H1 (cell line): ENCODE data around the gene NXPE1. TPM values are rescaled to one million over a fixed set of nuclear protein-coding genes. Genes with fewer than 3 reads are reported as not detected.

ENCODE experiments used
- CTCF ChIA-PET: fragments of 300-600 bp; sonication (Branson Sonifier 250); formaldehyde crosslinking; loops from one replicate; lab custom pipeline; 2021; ENCODE audit not compliant: partially characterized antibody; lab: Charles Lee
- POLR2A ChIA-PET: fragments of 300-600 bp; sonication (Branson Sonifier 250); formaldehyde crosslinking; loops from one replicate; lab custom pipeline; 2021; ENCODE audit warnings: inconsistent platforms; ENCODE audit not compliant: partially characterized antibody; lab: Charles Lee
- DNase-seq, 2 experiments: peaks; one replicate each; pipeline versions ENCODE4 v3.0.0 to v3.0.0-alpha.2; 2010 to 2022; ENCODE audit warnings: low spot score in 2 of 2, low read depth in 1 of 2, mixed read lengths in 1 of 2
- FAIRE-seq: peaks from 2 replicates; lab custom pipeline; 2011; peaks lifted over from hg19 to GRCh38; lab: Jason Lieb, UNC
- H2AFZ ChIP-seq: 2 replicates; pipeline ENCODE4 v1.8.1; 2012; ENCODE audit warnings: low read length, inconsistent platforms
- H2AK5ac ChIP-seq: 2 replicates; pipeline ENCODE4 v1.6.1; 2013; ENCODE audit warnings: low read depth, low read length
- H2BK120ac ChIP-seq: replicated peaks from 2 replicates; pipeline ENCODE3; 2013; ENCODE audit warnings: low read depth, low read length, inconsistent platforms
- H2BK12ac ChIP-seq: 2 replicates; pipeline ENCODE4 v1.6.1; 2013; ENCODE audit warnings: low read depth, low read length
- H2BK15ac ChIP-seq: 2 replicates; pipeline ENCODE4 v1.6.1; 2013; ENCODE audit warnings: low read length
- H2BK20ac ChIP-seq: 2 replicates; pipeline ENCODE4 v1.6.1; 2013; ENCODE audit warnings: low read length
- H2BK5ac ChIP-seq: 2 replicates; pipeline ENCODE4 v1.6.1; 2013; ENCODE audit warnings: low read depth, low read length
- H3K14ac ChIP-seq: 2 replicates; pipeline ENCODE4 v1.6.1; 2013; ENCODE audit warnings: inconsistent platforms; ENCODE audit not compliant: insufficient read length
- H3K18ac ChIP-seq: 2 replicates; pipeline ENCODE4 v1.6.1; 2013; ENCODE audit warnings: low read length; ENCODE audit errors: extremely low read depth
- H3K23ac ChIP-seq: 2 replicates; pipeline ENCODE4 v1.6.1; 2013; ENCODE audit warnings: inconsistent platforms; ENCODE audit not compliant: insufficient read length
- H3K23me2 ChIP-seq: 2 replicates; pipeline ENCODE4 v1.6.1; 2013; ENCODE audit warnings: low read depth, low read length
- H3K27ac ChIP-seq: 2 replicates; pipeline ENCODE4 v1.6.1; 2011; ENCODE audit warnings: low read depth, low read length, inconsistent platforms
- H3K27me3 ChIP-seq, 4 experiments: replicated peaks in 1 of 4; 1 replicate in 1 of 4; 2 replicates in 3 of 4; pipeline versions ENCODE4 v1.6.1 to v1.8.1; 2011 to 2013; ENCODE audit warnings: low read length in 3 of 4, mild to moderate bottlenecking in 3 of 4, inconsistent platforms in 2 of 4, mixed read lengths in 2 of 4, moderate library complexity in 1 of 4; ENCODE audit not compliant: control insufficient read depth in 3 of 4, insufficient read depth in 3 of 4; ENCODE audit errors: extremely low read depth in 1 of 4
- H3K36me3 ChIP-seq, 4 experiments: 2 replicates each; pipeline versions ENCODE4 v1.6.1 to v1.8.1; 2011 to 2013; ENCODE audit warnings: mild to moderate bottlenecking in 4 of 4, low read length in 3 of 4, moderate library complexity in 2 of 4, control low read depth in 1 of 4, inconsistent platforms in 1 of 4; ENCODE audit not compliant: insufficient read depth in 4 of 4, control insufficient read depth in 2 of 4
- H3K4ac ChIP-seq: replicated peaks from 2 replicates; pipeline ENCODE3; 2013; ENCODE audit warnings: low read length, low read depth, mixed read lengths, inconsistent platforms; ENCODE audit not compliant: insufficient read length
- H3K4me1 ChIP-seq, 4 experiments: replicated peaks in 1 of 4; 1 replicate in 1 of 4; 2 replicates in 3 of 4; pipeline versions ENCODE4 v1.6.1 to v1.8.1; 2011 to 2013; ENCODE audit warnings: low read length in 3 of 4, inconsistent platforms in 2 of 4, mixed read lengths in 1 of 4; ENCODE audit not compliant: insufficient read depth in 4 of 4, control insufficient read depth in 3 of 4
- H3K4me2 ChIP-seq, 2 experiments: 2 replicates each; pipeline versions ENCODE4 v1.6.1 to v1.8.1; 2011 to 2013; ENCODE audit warnings: low read depth in 2 of 2, low read length in 2 of 2, control low read depth in 1 of 2, inconsistent platforms in 1 of 2, mild to moderate bottlenecking in 1 of 2; ENCODE audit not compliant: insufficient read depth in 1 of 2
- H3K4me3 ChIP-seq, 4 experiments: fragments of 200-600, 300-600 bp in 1 of 4; sonication (generic), shearing (Covaris generic), sonication (Bioruptor Twin) in 1 of 4; 2 replicates each; pipeline versions ENCODE4 v1.5.1 to v1.8.1; 2011 to 2016; ENCODE audit warnings: low read length in 4 of 4, low read depth in 3 of 4, control low read depth in 2 of 4, inconsistent platforms in 2 of 4, mild to moderate bottlenecking in 2 of 4, mixed read lengths in 1 of 4, moderate library complexity in 1 of 4; ENCODE audit not compliant: insufficient read depth in 2 of 4; ENCODE audit errors: extremely low read depth in 1 of 4
- H3K56ac ChIP-seq: replicated peaks from 2 replicates; pipeline ENCODE3; 2013; ENCODE audit warnings: low read depth, mild to moderate bottlenecking, mixed read lengths, low read length, inconsistent platforms; ENCODE audit not compliant: insufficient read length
- H3K79me1 ChIP-seq: 2 replicates; pipeline ENCODE4 v1.6.1; 2013; ENCODE audit warnings: low read depth, low read length, control low read depth
- H3K79me2 ChIP-seq, 2 experiments: 2 replicates each; pipeline versions ENCODE4 v1.6.1 to v1.8.1; 2012 to 2013; ENCODE audit warnings: low read length in 2 of 2, mild to moderate bottlenecking in 2 of 2, inconsistent platforms in 1 of 2; ENCODE audit not compliant: insufficient read depth in 2 of 2, control insufficient read depth in 1 of 2
- H3K9ac ChIP-seq, 4 experiments: replicated peaks in 1 of 4; 1 replicate in 1 of 4; 2 replicates in 3 of 4; pipeline versions ENCODE4 v1.6.1 to v1.8.1; 2011 to 2013; ENCODE audit warnings: low read depth in 3 of 4, low read length in 3 of 4, control low read depth in 2 of 4, mild to moderate bottlenecking in 2 of 4, moderate library complexity in 2 of 4, inconsistent platforms in 1 of 4; ENCODE audit errors: extremely low read depth in 1 of 4
- H3K9me3 ChIP-seq, 2 experiments: 2 replicates each; pipeline versions ENCODE4 v1.6.1 to v1.8.1; 2012 to 2013; ENCODE audit warnings: mild to moderate bottlenecking in 2 of 2, moderate library complexity in 2 of 2, control low read depth in 1 of 2, inconsistent platforms in 1 of 2, low read depth in 1 of 2, low read length in 1 of 2, mixed read lengths in 1 of 2; ENCODE audit not compliant: insufficient read depth in 2 of 2
- H4K20me1 ChIP-seq, 2 experiments: replicated peaks in 1 of 2; 2 replicates each; pipeline versions ENCODE3 to v1.8.1; 2011 to 2013; ENCODE audit warnings: inconsistent platforms in 2 of 2, low read length in 2 of 2, mild to moderate bottlenecking in 1 of 2; ENCODE audit not compliant: insufficient read depth in 2 of 2, control insufficient read depth in 1 of 2
- H4K5ac ChIP-seq: 2 replicates; pipeline ENCODE4 v1.6.1; 2013; ENCODE audit warnings: low read length, low read depth, mixed read lengths, inconsistent platforms; ENCODE audit not compliant: insufficient read length
- H4K8ac ChIP-seq: 2 replicates; pipeline ENCODE4 v1.8.0; 2013; ENCODE audit warnings: mild to moderate bottlenecking, moderate library complexity, low read length, inconsistent platforms; ENCODE audit not compliant: insufficient read depth; ENCODE audit errors: extremely low read depth
- H4K91ac ChIP-seq: replicated peaks from 2 replicates; pipeline ENCODE3; 2013; ENCODE audit warnings: low read length, mixed read lengths, inconsistent platforms; ENCODE audit not compliant: insufficient read length
- JUND ChIP-seq: IDR thresholded peaks from 2 replicates; pipeline ENCODE4 v1.6.1; 2011; ENCODE audit warnings: mild to moderate bottlenecking, improper control_type of control experiment, low read length
- RAD21 ChIP-seq, 2 experiments: IDR thresholded peaks in 1 of 2; conservative IDR thresholded peaks in 1 of 2; 2 replicates each; pipeline ENCODE4 v1.6.1; 2011; ENCODE audit warnings: low read depth in 2 of 2, low read length in 2 of 2, improper control_type of control experiment in 1 of 2, inconsistent platforms in 1 of 2, mild to moderate bottlenecking in 1 of 2, moderate library complexity in 1 of 2
- SIX5 ChIP-seq: IDR thresholded peaks from 2 replicates; pipeline ENCODE4 v1.6.1; 2011; ENCODE audit warnings: mild to moderate bottlenecking, low read depth, low read length
- SUZ12 ChIP-seq: fragments of 200-600 bp; sonication (generic); IDR thresholded peaks from 2 replicates; pipeline ENCODE4 v1.6.1; 2012; ENCODE audit warnings: mild to moderate bottlenecking, inconsistent platforms, low read length, moderate library complexity, mixed read lengths
- YY1 ChIP-seq: IDR thresholded peaks from 2 replicates; pipeline ENCODE4 v1.6.1; 2011; ENCODE audit warnings: low read depth, mild to moderate bottlenecking, low read length
- WGBS, 2 experiments: shearing (Covaris generic) in 1 of 2; methylation state at CpG; one replicate each; pipeline versions ENCODE4 v1.1.6 to v1.1.7; 2013 to 2015; ENCODE audit warnings: low lambda C conversion rate in 2 of 2, mixed read lengths in 2 of 2, inconsistent platforms in 1 of 2, low coverage in 1 of 2, missing lambda C conversion rate in 1 of 2; ENCODE audit not compliant: insufficient replicate concordance in 2 of 2, insufficient coverage in 1 of 2, insufficient read length in 1 of 2; ENCODE audit errors: extremely low coverage in 1 of 2, missing lambda C conversion rate in 1 of 2; 5-methylcytosine and 5-hydroxymethylcytosine counted together
- polyA plus RNA-seq, 7 experiments: library from polyadenylated mRNA; depleted of rRNA in 3 of 7; stranded (reverse) in 5 of 7; unstranded in 2 of 7; fragments of >200 nt in 5 of 7; fragments of 200-250 nt in 2 of 7; gene quantifications; 1 replicate in 5 of 7; 2 replicates in 1 of 7; 4 replicates in 1 of 7; pipeline versions ENCODE4 v1.2.1 to v1.2.3, GENCODE V29; 2011 to 2013; ENCODE audit warnings: missing spikeins in 2 of 7, mixed read lengths in 2 of 7
- total RNA-seq: library from RNA; stranded (reverse); fragmentation: NEBNext Ultra II Directional; extraction: Animal tissue kit (Norgen Biotek cat#: 25700); gene quantifications from 2 replicates; pipeline ENCODE4 v1.2.1, GENCODE V29; 2021
- TF ChIP-seq, protein P1 (sequence below), 3 experiments: IDR thresholded peaks; 1 replicate in 2 of 3; 2 replicates in 1 of 3; pipeline versions ENCODE4 v1.5.1 to v1.6.1; 2011; ENCODE audit warnings: low read length in 3 of 3, mild to moderate bottlenecking in 3 of 3, inconsistent platforms in 2 of 3, low read depth in 1 of 3, moderate library complexity in 1 of 3; ENCODE audit not compliant: insufficient read depth in 1 of 3; ENCODE audit errors: control extremely low read depth in 1 of 3

Gene NXPE1
- total and polyA plus RNA-seq, 2 of the 8 experiments (the other 6 are each of a cell fraction or from before 2014, with no cell fraction given), result not detected

DNA sequence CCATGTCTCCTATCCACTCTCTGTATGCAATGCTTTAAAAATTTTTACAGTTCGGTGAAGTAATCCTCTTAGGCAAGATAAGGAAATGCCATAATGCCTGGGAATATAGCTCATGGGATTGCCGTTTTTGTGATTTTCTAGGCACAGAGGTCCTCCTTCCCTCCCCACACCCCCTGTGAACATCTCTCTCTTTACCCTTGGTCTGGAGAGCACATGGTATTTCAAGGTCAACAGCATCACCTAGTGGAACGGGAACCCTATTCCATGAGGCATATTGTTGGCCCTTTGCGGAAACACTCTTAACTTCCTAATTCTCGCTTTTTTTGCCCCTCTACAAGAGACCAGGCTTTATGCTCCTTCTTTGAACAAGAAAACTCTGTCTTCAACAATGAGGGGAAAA lies 27.1 kb upstream of the NXPE1 start:
- Histone ChIP-seq H2BK15ac (no peak overlapping the region), H3K4me3 (no peak overlapping the region), H2BK120ac (no peak overlapping the region), H3K56ac (no peak overlapping the region), H3K79me1 (no peaks in the 10 kb centered on the region), H3K4me2 (no peak overlapping the region), H2BK12ac (no peak overlapping the region), H3K23me2 (no peaks in the 10 kb centered on the region), H2BK5ac (no peak overlapping the region), H3K9me3 (peaks cover 33 to 37% of the 10 kb centered on the region in 2 experiments), H2BK20ac (no peak overlapping the region), H3K79me2 (no peaks in the 10 kb centered on the region), H2AK5ac (no peak overlapping the region), H4K5ac (no peak overlapping the region), H3K36me3 (peaks cover 0 to 3% (median 0%) of the 10 kb centered on the region in 4 experiments; a peak in 3 of 8 replicates), H2AFZ (no peak overlapping the region), H3K9ac (no peak overlapping the region), H3K4ac (no peak overlapping the region), H3K27ac (no peak overlapping the region), H4K20me1 (no peaks in the 10 kb centered on the region), H3K4me1 (no peaks in the 10 kb centered on the region), H4K8ac (no peak overlapping the region), H3K27me3 (no peaks in the 10 kb centered on the region), H3K18ac (no peak overlapping the region), H3K14ac (no peak overlapping the region), H4K91ac (no peak overlapping the region), H3K23ac (no peak overlapping the region)
- 85% methylated on average over 5 of the region's 5 CpGs; no CpG with 5 or more reads in 1 of the 2 experiments for WGBS, 2 experiments
- POLR2A ChIA-PET, result no interaction called here
- CTCF ChIA-PET, result interaction anchor here (1.1 to 2.7 kb wide), 6 partner anchors 12 to 306 kb away, joined by 3 to 10 read pairs (median 6); no protein-coding TSS in a partner anchor
- TF ChIP-seq JUND, result no peak
- no peak for TF ChIP-seq SUZ12
- TF ChIP-seq, protein P1, sequence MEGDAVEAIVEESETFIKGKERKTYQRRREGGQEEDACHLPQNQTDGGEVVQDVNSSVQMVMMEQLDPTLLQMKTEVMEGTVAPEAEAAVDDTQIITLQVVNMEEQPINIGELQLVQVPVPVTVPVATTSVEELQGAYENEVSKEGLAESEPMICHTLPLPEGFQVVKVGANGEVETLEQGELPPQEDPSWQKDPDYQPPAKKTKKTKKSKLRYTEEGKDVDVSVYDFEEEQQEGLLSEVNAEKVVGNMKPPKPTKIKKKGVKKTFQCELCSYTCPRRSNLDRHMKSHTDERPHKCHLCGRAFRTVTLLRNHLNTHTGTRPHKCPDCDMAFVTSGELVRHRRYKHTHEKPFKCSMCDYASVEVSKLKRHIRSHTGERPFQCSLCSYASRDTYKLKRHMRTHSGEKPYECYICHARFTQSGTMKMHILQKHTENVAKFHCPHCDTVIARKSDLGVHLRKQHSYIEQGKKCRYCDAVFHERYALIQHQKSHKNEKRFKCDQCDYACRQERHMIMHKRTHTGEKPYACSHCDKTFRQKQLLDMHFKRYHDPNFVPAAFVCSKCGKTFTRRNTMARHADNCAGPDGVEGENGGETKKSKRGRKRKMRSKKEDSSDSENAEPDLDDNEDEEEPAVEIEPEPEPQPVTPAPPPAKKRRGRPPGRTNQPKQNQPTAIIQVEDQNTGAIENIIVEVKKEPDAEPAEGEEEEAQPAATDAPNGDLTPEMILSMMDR (IDR thresholded peaks at IDR 0.05; ENCODE audit: control extremely low read depth in 1 of 3, insufficient read depth in 1 of 3, low read depth in 1 of 3, low read length in 3 of 3), result peak in 2 of 3 experiments; percentile 58 to 65; a peak in 3 of 4 replicates
- TF ChIP-seq SIX5, result no peak
- no peak for TF ChIP-seq YY1
- peak; percentile 83 to 84 for TF ChIP-seq RAD21 (IDR thresholded peaks at IDR 0.05 in 1 of 2, conservative IDR thresholded peaks at IDR 0.05 in 1 of 2; ENCODE audit: low read depth in 2 of 2, low read length in 2 of 2)
- DNase-seq (no peak), FAIRE-seq (peak; percentile 52)
